Lower leg skin (tissue), 3 donors: Measurements from ENCODE around the gene DNAAF8.

Source experiments
- CTCF ChIP-seq, 3 donors: fragments of 450-650 bp; IDR thresholded peaks; one replicate each; pipeline ENCODE4 v1.5.1; 2016; ENCODE audit warnings: antibody characterized with exemption in 3 of 3, mild to moderate bottlenecking in 3 of 3, moderate library complexity in 2 of 3
- POLR2A ChIP-seq, 2 donors: fragments of 450-650 bp; IDR thresholded peaks; one replicate each; pipeline ENCODE4 v1.6.1; 2016 to 2017; ENCODE audit warnings: antibody characterized with exemption in 2 of 2, mild to moderate bottlenecking in 1 of 2, moderate library complexity in 1 of 2

GRCh38 chr16:4734730-4735535 is 596 bp downstream of the DNAAF8 start:
- TF ChIP-seq CTCF (IDR thresholded peaks at IDR 0.05) (no peak), POLR2A (IDR thresholded peaks at IDR 0.05) (no peak)
